Prostate gland (tissue), 2 donors: ENCODE results near the gene CHST10. TPM values are rescaled to one million over a fixed set of nuclear protein-coding genes. Genes with fewer than 3 reads are reported as not detected.

Experiments used
- DNase-seq: peaks from one replicate; pipeline ENCODE4 v3.0.0-alpha.2; 2019; ENCODE audit warnings: low spot score
- H3K27ac ChIP-seq, 2 donors: fragments of 200-600 bp; sonication (generic); 2 replicates each; pipeline ENCODE4 v1.5.1; 2017 to 2019
- H3K27me3 ChIP-seq: fragments of 200-600 bp; sonication (generic); replicated peaks from 2 replicates; pipeline ENCODE4 v1.5.1; 2019; ENCODE audit not compliant: insufficient read depth
- H3K36me3 ChIP-seq, 2 donors: fragments of 200-600 bp; sonication (generic); 1 replicate in 1 of 2; 2 replicates in 1 of 2; pipeline versions ENCODE4 v1.5.1 to v1.8.1; 2017 to 2019
- H3K4me1 ChIP-seq: fragments of 200-600 bp; sonication (generic); replicated peaks from 2 replicates; pipeline ENCODE4 v1.5.1; 2019
- H3K4me3 ChIP-seq, 2 donors: fragments of 200-600 bp; sonication (generic); 2 replicates each; pipeline ENCODE4 v1.5.1; 2017 to 2019
- H3K9me3 ChIP-seq: fragments of 200-600 bp; sonication (generic); 2 replicates; pipeline ENCODE4 v1.5.1; 2017
- CTCF ChIP-seq, 4 experiments: fragments of 200-600 bp in 2 of 4; fragments of 450-650 bp in 2 of 4; sonication (generic) in 2 of 4; IDR thresholded peaks; 1 replicate in 3 of 4; 2 replicates in 1 of 4; pipeline ENCODE4 v1.5.1; 2016 to 2019; ENCODE audit warnings: antibody characterized with exemption in 4 of 4, mild to moderate bottlenecking in 2 of 4, moderate library complexity in 2 of 4
- POLR2A ChIP-seq: fragments of 450-650 bp; IDR thresholded peaks from one replicate; pipeline ENCODE4 v1.6.1; 2016; ENCODE audit warnings: antibody characterized with exemption, mild to moderate bottlenecking
- POLR2AphosphoS5 ChIP-seq: sonication (generic); formaldehyde crosslinking; IDR thresholded peaks from one replicate; pipeline ENCODE4 v1.6.1; 2017; ENCODE audit warnings: antibody characterized with exemption
- WGBS: methylation state at CpG from one replicate; pipeline ENCODE4 v1.1.5; 2018; 5-methylcytosine and 5-hydroxymethylcytosine counted together
- intact Hi-C: fragments of 100-400 bp; cut with DNase I; formaldehyde crosslinking; loops from one replicate; pipeline ENCODE4 v1.14.2; 2022
- total RNA-seq, 2 donors: library from RNA; depleted of rRNA; stranded (reverse); fragments of >200 nt; gene quantifications; one replicate each; pipeline ENCODE4 v1.1.0, GENCODE V29; 2016

Gene CHST10
- total RNA-seq, 2 donors from 2014 or later: 10.0 to 27.7 TPM

GRCh38 chr2:100397118-100397860 lies 20.2 kb downstream of the CHST10 start:
- H3K36me3 ChIP-seq: no peaks in the 10 kb centered on the region
- no peak overlapping the region for H3K4me3 ChIP-seq
- H3K27me3 ChIP-seq: no peaks in the 10 kb centered on the region
- no peaks in the 10 kb centered on the region for H3K4me1 ChIP-seq
- H3K27ac ChIP-seq: no peak overlapping the region
- TF ChIP-seq POLR2A (no peak), CTCF (IDR thresholded peaks at IDR 0.05) (no peak), POLR2AphosphoS5 (no peak)
- WGBS: 82% methylated on average over 12 of the region's 12 CpGs
- intact Hi-C loops: no loop called here
- no peaks in the 10 kb centered on the region for H3K9me3 ChIP-seq
- no peak for DNase-seq

DNA sequence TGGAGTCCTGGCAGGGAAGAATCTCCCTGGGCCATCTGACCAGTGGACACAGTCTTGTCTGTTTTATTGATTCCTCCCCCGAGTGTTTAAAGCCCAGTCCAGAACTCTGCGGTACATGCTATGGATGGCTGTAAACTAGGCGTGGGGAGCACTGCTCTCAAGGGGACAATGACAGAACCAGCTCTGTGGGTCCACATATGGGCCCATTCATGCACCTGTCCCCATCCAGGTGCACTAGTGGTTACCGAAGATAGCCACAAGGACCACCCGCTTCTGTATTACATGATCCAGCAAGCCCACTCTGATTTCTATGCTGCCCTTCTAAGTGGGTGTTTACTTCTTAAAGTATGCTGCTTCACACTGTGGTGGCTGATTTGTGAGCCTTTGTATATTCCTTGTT lies 21.0 kb downstream of the CHST10 start:
- TF ChIP-seq CTCF (IDR thresholded peaks at IDR 0.05) (no peak), POLR2A (no peak), POLR2AphosphoS5 (no peak)
- H3K36me3 ChIP-seq: no peaks in the 10 kb centered on the region

DNA sequence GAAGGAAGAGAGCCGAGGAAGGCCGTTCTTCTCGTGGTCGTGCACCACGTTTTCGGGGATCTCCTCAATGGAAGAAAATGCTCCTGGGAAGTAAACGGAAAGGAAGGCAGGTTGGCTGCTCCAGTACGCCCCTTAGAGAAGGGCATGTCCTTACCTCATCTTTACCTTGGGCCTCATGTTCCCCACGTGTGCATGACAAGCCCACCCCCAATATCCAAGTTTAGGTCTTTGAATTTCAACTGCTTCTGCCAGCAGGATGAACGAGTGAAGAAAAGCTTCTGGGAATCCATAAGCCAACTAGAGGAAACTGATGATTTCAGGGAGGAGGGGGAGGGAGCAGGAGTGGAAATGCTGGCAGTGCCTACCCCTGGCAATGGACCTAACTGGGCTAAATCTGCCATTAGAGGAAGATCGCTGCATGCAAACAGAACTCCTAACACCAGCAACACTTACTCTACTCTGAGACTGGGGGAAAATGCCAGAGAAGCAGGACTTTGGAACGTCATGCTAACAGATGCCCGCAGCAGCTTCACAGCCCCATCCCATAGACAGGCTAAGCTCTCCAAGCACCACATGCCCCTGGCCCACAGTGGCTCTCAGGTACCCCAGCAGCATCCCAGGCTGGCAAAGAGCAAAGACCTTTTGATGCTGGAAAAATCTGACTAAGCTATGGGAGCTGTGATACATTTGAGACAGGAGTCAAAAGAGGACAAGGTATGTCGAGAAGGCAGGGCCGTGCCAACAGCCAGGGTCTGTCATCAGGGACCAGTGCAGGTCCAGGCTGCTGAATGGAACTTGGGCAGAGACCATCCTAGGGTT lies 21.7 kb downstream of the CHST10 start:
- Histone ChIP-seq H3K4me1 (no peaks in the 10 kb centered on the region), H3K36me3 (no peaks in the 10 kb centered on the region), H3K4me3 (no peak overlapping the region), H3K27ac (no peak overlapping the region), H3K9me3 (no peaks in the 10 kb centered on the region), H3K27me3 (no peaks in the 10 kb centered on the region)
- intact Hi-C loops: no loop called here
- WGBS: 89% methylated on average over 15 of the region's 15 CpGs
- TF ChIP-seq POLR2A (no peak), CTCF (IDR thresholded peaks at IDR 0.05) (no peak), POLR2AphosphoS5 (no peak)
- DNase-seq: no peak

More for the DNA sequence above, 21.0 kb downstream of the CHST10 start:
- no peak for DNase-seq
- no peaks in the 10 kb centered on the region for H3K27me3 ChIP-seq
- no peaks in the 10 kb centered on the region for H3K4me1 ChIP-seq
- intact Hi-C loops: no loop called here
- no peak overlapping the region for H3K27ac ChIP-seq
- no peak overlapping the region for H3K4me3 ChIP-seq
- 72% methylated on average over 5 of the region's 5 CpGs for WGBS
- H3K9me3 ChIP-seq: no peaks in the 10 kb centered on the region

DNA sequence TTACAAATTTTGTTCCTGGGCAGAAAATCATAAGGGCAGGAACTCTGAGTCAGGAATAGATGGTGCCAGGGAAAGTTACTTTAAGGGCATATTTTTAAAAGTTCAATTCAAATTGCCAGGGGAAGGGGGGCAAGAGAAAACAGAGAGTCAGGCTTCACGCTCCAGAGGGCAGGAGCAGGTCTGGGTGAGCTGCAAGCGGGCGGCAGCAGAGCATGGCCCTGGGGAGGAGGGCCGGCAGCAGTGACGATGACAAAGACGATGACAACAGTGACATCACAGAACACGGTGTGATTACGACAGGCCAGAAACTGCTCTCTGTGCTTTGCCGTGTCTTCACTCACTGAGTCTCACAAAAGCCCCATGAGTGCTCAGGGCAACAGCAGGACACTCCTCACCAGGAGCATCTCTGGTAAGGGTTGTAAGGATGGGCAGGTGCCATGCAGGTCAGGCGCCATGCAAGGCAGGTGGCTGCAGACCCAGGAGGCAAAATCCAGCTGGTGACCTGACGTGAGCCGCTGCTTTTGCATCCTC lies 23.3 kb downstream of the CHST10 start:
- Histone ChIP-seq H3K4me1 (no peaks in the 10 kb centered on the region), H3K4me3 (no peak overlapping the region), H3K9me3 (no peaks in the 10 kb centered on the region), H3K36me3 (no peaks in the 10 kb centered on the region), H3K27ac (no peak overlapping the region), H3K27me3 (no peaks in the 10 kb centered on the region)
- TF ChIP-seq POLR2AphosphoS5: no peak
- TF ChIP-seq POLR2A: no peak
- TF ChIP-seq CTCF (IDR thresholded peaks at IDR 0.05): no peak
- intact Hi-C loops: no loop called here
- DNase-seq: no peak
- whole genome bisulfite sequencing: 88% methylated on average over 12 of the region's 12 CpGs
